Measurements from ENCODE around the gene DDIAS.

Gene DDIAS

GRCh38 chr11:82979824-82980223 lies 78.3 kb downstream of the DDIAS start:
- H3K4me3 ChIP-seq (ENCODE audit: low read depth, low read length): no peak overlapping the region
- DNase-seq (ENCODE audit: low read depth): no peak
- TF ChIP-seq MYC (IDR thresholded peaks at IDR 0.05; ENCODE audit: low read depth, low read length): no peak
- no peak for TF ChIP-seq CTCF (IDR thresholded peaks at IDR 0.05; ENCODE audit: low read depth, low read length)
- TF ChIP-seq MAX (IDR thresholded peaks at IDR 0.05; ENCODE audit: low read depth, low read length): no peak
- no peak for TF ChIP-seq POLR2A (IDR thresholded peaks at IDR 0.05; ENCODE audit: extremely low read depth, insufficient read length)

GRCh38 chr11:82980292-82980691 lies 78.8 kb downstream of the DDIAS start:
- DNase-seq (ENCODE audit: low read depth): no peak

GRCh38 chr11:82980947-82981346 lies 79.4 kb downstream of the DDIAS start:
- TF ChIP-seq CTCF (IDR thresholded peaks at IDR 0.05; ENCODE audit: low read depth, low read length): no peak
- no peak for TF ChIP-seq MYC (IDR thresholded peaks at IDR 0.05; ENCODE audit: low read depth, low read length)
- no peak for TF ChIP-seq MAX (IDR thresholded peaks at IDR 0.05; ENCODE audit: low read depth, low read length)
- TF ChIP-seq POLR2A (IDR thresholded peaks at IDR 0.05; ENCODE audit: extremely low read depth, insufficient read length): no peak
- no peak overlapping the region for H3K4me3 ChIP-seq (ENCODE audit: low read depth, low read length)
- no peak for DNase-seq (ENCODE audit: low read depth)

More at GRCh38 chr11:82980292-82980691, 78.8 kb downstream of the DDIAS start:
- H3K4me3 ChIP-seq (ENCODE audit: low read depth, low read length): no peak overlapping the region
- TF ChIP-seq POLR2A (IDR thresholded peaks at IDR 0.05; ENCODE audit: extremely low read depth, insufficient read length): no peak
- TF ChIP-seq MYC (IDR thresholded peaks at IDR 0.05; ENCODE audit: low read depth, low read length): no peak
- TF ChIP-seq MAX (IDR thresholded peaks at IDR 0.05; ENCODE audit: low read depth, low read length): no peak
- TF ChIP-seq CTCF (IDR thresholded peaks at IDR 0.05; ENCODE audit: low read depth, low read length): no peak

GRCh38 chr11:82981852-82982251 lies 80.3 kb downstream of the DDIAS start:
- DNase-seq (ENCODE audit: low read depth): no peak
- no peak for TF ChIP-seq CTCF (IDR thresholded peaks at IDR 0.05; ENCODE audit: low read depth, low read length)
- no peak for TF ChIP-seq MYC (IDR thresholded peaks at IDR 0.05; ENCODE audit: low read depth, low read length)
- no peak for TF ChIP-seq POLR2A (IDR thresholded peaks at IDR 0.05; ENCODE audit: extremely low read depth, insufficient read length)
- TF ChIP-seq MAX (IDR thresholded peaks at IDR 0.05; ENCODE audit: low read depth, low read length): no peak

More at GRCh38 chr11:82981852-82982251, 80.3 kb downstream of the DDIAS start:
- H3K4me3 ChIP-seq (ENCODE audit: low read depth, low read length): no peak overlapping the region
